Dermis blood vessel endothelial cell (primary cell): ENCODE measurements around the gene TNFSF4. TPM values are rescaled to one million over a fixed set of nuclear protein-coding genes. Genes with fewer than 3 reads are reported as not detected.

Experiments used
- DNase-seq: peaks from one replicate; pipeline ENCODE4 v3.0.0; 2010
- total RNA-seq: library from RNA; depleted of rRNA; stranded (reverse); fragments of >200 nt; gene quantifications from 2 replicates; pipeline ENCODE4 v1.2.3, GENCODE V29; 2014

The TNFSF4 gene
- total RNA-seq, 1 donor from 2014 or later, result 2.7 TPM

DNA sequence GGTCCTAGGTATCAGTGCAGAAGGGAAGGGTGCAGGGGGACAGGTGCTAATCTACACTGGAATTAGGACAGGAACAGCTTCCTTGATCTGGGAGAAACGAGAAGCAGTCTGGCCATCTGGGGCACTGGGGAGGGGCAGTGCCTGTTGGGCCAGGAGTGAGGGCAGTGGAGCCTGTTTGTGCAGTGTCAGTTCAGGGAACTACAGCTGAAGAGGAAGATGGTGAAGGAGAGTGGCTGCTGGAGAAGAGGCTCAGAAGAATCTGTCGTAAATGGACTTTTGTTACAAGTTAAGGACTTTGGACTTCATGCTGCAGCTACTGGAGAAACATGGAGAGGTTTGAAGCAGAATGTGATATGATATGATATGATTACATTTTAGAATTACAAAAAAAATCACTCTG lies 3.2 kb upstream of the TNFSF4 start:
- DNase-seq, result no peak

DNA sequence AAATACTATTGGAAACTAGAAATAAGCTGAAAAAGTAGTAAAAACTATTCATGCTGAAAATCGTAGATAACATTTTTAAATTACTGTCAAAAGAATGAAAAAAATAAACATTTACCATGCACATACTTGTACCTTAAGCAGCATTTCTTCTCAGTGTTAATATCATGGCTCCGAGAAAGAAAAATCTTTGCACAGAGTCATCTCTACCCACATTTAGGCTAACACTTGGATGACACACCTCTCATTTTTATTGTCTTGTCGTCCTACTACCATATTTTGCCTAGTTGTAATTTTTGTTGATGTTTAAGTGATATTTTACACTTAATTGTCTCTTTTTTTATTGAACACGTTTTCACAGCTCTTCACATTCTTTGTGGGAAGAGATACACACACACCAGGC lies 1.7 kb upstream of the TNFSF4 start:
- no peak for DNase-seq

DNA sequence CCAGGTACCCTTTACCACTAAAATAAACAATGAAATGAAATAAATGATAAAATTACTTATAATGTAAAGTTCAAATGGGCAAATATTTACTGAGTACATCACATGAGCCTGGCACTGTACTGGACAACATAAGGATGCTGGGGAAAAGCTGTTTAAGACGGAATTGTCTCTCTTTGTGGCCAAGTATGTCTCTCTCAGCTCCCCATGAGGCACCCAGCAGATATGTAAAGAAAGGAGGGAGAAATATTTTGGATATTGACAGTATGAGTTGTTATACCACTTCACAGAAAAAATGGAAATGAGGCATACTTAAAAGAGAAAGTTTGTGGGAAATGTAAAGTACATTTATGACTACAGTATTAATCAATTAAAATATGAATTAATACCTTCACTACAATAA lies 1.0 kb upstream of the TNFSF4 start:
- no peak for DNase-seq

DNA sequence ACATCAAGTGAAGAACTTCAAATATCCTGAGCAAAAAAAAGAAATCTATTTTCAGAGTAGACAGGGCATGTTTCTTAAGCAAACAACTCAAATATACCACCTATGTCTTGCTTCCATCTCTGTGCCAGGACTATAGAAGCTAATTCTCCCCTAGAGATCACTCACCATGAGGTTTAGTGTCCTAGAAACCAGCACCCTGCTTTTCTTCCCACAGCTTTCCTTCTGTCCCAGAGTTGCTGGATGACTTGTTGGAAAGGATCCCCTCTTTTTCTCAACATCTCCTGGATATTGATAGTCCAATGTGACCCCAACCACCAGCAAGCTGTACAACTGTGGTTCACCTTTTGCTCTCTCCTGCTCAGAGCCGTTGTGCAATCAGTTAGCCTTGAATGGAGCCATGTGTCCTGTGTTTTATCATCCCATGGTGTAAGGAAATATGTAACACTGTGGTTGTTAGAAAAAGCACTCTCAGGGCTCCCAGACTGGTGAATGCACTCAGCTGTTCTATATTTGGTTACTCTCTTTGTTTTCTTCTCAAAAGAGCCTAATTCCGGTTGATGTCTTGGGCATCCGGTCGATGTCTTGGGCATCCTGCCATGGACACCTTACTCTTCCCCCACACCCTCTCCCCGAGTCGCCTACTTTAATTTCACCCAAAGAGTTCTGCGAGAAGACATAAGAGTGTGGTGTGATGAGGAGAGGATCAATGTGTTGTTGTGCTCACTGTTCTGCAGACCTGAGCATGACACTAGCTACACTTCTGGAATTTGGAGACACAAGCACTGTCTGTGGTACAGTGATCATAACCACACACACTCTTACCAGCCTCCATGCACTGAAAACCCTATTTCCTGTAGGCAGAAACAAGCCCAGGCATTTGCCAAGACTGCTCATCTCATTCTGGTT lies 1.7 kb downstream of the TNFSF4 start:
- DNase-seq, result peak; percentile 14

DNA sequence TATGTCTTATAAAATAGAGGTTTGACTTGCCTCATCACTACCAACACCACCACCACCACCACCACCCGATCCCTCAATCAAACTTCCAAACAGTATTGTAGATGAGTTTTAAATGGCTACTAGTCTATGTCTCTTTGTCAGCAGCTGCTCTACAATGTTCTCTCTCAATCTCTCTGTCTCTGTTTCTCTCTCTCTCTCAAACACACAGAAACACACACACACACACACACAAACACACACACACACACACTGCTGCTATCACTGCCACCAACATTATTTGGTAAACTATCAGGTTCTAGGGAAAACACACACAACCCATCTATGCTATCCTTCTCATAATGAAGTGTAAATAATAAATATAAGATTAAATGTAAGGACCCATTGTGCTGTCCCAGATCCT lies 2.4 kb downstream of the TNFSF4 start:
- no peak for DNase-seq

DNA sequence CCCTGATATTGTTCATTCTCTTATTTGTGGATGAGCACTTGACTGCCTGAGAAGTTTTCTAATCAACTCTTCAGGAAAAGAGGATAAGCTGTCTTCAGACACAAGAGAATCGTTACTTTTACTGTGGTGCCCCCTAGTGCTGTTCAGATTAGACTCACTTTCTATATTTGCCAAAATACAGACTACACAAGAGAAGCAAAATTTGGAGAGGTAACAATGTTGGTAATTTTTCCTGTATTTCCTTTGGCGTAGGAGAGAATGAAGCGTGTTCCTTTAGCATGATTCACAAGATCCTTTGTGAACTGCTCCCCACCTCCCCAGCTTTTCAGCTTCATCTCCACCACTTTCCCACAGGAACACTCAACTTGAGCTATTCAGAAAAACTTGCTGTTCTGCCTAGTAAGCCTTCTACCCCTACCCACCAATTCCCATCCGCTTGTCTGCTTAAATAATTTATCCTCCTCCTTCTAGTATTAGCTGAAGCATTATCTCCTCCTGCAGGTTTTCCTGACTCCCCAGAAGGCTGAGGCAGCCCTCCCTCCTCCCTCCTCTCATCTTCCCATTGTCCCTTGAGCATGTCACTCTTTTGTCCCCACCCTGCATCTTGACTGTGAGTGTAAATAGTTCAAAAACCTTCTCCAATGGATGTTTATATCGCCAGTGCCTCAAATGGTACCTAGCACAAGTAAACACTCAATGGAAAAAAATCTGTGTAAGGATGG lies 4.5 kb downstream of the TNFSF4 start:
- peak; percentile 90 for DNase-seq

DNA sequence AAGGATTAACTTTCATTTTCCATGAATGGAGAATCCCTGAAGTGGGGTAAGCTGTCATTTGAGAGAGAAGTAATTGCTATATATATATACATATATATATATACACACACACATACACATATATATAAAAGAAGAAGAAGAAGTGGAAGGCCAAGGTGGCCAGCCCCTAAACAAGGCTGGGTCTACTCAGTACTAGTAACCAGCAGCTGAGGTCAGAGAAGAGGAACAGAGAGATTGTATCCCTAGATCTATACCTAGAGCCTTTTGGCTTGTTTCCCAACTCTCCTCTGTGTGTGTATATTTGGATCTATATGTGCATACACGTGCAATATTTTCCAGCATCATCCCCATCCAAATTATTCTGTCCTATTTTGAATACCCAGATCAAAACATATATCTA lies 5.2 kb downstream of the TNFSF4 start:
- peak; percentile 7 for DNase-seq

DNA sequence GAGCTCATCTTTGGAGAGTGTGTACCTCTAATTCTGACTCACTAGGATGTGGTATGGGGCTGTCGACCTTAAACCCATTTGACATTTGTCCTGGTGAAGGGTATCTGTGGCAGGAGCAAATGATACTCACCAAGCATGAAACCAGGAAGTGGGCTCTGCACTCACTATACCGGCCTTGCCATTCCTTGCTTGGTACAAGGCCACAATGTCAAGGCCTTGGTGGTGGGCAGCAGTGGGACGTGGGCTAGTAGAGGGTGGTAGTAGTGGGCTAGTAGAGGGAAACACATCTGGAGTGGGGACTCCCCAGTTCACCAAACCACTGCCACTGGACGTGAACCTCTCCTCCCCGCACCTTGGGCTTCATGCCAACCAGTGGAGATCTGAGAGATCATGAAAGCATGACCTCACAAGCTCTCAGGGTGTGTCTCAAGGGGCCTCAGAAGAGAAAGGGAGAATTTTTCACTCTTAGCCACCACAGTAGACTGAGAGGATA lies 11.5 kb downstream of the TNFSF4 start:
- no peak for DNase-seq

DNA sequence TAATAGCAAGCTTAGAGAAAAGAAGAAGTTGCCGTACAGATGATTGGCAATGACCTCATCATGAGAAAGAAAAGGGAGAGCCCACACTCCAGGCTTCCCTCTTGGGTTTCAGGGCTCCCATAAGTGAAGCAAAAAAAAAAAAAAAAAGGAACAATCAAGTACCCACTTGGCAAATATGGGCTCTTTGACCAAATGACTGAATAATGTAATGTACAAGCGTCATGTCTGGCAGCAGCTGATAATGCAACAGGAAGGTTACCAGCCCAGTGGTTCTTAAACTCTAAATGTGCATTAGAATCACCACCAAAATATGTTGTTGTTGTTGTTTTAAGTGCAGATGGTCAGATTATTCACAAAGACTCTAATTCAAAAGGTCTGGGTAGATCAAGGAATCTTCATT lies 13.5 kb downstream of the TNFSF4 start:
- peak; percentile 58 for DNase-seq

DNA sequence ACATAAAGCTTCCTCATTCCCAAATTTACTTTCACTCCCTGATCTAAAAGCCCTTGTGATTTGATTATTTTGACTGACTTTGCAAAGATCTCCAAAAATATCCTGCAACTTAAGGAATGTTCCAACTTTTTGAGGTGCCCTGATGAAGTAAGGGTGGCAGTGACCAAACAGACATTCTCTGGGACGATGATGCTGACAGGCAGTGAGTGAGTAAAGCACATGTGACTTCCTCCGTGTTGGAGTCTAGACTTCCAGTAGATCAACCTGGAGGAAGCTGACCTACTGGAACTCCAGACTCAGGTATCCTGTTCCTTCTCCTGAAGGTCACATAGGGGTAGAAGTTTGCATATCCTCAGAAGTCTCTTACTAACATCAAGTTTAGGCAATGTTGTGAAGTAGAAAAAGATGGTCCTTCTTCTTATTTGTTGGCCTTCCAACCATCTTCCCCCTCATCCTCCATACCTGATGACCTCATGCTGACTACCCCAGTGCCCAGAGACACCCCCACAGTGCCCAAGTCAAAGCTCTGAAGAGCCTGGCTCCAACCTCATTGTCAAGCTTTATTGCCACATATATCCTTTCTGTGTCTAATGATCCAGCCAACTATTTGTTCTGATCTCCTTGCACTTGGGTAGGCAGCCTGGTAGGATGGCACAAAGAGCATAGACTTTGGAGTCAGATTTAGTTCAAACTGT lies 16.0 kb downstream of the TNFSF4 start:
- peak; percentile 77 for DNase-seq

DNA sequence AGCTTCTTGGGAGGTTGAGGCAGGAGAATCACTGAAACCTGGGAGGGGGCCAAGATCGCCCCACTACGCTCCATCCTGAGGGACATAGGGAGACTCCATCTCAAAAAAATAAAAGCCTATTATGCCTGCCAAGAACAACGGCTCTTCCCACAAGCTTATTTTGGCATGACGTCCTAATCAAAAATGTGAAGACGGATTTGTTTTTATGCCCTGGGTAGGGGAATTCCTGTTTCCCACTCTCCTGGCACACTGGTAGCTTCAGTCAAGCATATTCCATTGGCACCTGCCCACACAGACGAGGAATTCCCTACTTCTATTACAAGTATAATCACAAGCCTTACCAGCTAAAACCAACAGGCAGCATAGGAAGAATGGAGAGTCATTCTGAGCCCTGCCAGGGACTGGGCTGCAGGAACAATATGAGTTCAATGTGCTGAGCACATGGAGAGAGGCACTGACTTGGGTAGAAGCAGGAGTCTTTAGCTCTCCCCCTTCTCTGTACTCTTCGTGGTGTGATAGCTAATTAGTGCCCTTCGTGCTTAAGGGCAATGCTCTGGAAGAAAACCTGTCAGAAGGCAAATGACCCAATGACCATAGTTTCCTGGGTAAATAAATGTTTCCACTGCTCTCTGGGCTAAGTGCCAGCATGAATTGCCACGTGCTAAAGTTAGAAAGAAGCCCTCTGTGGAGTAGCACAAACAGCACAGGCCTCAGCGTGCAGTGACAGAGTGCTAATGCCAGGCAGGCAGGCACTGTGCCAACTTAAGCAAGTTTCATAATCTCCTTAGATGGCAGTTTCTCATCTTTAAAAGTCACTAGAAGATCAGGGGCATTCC lies 16.8 kb downstream of the TNFSF4 start:
- peak; percentile 99 for DNase-seq

DNA sequence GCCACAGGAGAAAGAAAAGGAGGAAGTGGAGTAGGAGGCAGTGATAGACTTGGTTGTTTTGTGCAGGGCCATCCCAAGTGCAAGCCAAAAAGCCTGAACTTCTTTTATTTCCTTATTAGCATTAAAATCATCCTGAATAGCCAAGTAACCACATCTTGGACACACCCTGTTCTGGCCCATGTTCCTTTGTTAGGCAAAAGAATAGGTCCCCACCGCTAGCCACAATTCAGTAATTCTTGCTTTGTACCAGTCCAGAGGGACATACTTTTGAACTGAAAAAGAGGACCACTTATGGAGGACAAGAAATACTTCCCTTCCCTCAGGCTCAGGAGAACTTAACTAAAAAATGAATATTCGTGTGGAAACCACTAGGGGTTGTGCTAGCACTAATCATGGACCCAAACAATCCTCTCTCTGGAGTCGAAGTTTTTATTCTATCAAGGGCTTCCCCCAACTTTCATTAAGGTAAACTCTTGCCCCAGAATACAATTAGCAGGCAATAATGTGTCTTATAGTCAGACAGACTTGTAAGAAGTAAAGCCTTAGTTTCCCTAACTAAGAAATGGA lies 19.4 kb downstream of the TNFSF4 start:
- no peak for DNase-seq

DNA sequence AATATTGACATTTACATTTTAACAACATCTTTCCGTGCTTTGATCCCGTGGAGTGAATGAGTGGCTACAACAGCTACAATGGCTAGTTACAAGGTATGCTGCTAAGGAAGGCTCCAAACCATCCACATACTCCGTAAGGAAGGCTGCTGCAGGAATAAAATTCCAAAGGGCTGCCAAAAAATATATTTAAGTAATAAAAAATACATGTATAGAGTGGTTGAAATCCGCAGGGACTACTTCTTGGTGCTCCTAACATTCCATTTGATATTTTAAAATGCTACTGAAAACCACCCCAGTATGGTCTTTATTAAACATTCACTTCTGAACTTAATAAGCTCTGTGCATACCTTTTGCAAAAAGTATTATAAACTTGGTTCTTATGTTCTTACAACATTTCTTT lies 25.3 kb downstream of the TNFSF4 start:
- no peak for DNase-seq

DNA sequence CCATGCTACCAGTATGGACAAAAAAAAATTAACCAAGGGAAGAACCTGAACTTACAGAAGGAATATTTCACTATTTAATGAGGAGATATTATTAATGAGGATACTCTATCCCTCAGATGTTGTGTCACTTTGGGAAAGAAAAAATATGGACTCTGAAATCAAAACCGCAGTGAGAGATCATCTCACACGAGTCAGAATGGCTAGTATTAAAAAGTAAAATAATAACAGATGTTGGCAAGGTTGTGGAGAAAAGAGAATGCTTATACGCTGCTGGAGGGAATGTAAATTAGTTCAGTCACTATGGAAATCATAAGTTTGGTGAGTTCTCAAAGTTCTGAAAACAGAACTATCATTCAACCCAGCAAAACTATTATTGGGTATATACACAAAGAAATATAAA lies 30.9 kb downstream of the TNFSF4 start:
- DNase-seq, result no peak

DNA sequence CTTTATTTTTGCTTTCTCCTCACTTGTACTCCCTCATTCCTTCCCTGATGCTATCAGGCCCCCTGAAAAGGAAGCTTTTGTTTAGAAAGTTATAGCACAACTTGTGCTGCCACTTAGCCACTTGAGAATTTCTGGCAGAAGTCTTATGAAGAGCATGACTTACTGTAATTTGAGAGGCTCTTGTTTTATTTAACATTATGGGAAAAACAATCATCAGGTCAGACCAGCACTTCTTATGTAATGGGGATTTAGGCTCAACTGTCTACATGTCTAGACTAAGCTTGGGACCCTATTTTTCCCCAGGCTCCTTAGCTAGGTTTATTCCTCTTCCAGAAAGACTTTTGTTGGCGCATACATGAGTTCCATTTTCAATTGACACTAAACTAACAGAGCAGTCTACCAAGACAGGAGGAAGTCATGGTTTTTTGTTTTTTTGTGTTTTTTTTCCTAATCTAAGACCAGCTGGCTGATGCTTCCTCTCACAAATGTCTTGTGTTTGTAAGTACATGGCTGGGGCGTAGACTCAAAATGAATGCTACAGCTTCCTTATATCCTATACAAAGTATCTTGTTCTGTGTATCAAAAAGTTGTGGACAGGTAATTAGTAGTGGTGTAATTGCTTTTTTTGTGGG lies 31.5 kb downstream of the TNFSF4 start:
- DNase-seq, result peak; percentile 25

DNA sequence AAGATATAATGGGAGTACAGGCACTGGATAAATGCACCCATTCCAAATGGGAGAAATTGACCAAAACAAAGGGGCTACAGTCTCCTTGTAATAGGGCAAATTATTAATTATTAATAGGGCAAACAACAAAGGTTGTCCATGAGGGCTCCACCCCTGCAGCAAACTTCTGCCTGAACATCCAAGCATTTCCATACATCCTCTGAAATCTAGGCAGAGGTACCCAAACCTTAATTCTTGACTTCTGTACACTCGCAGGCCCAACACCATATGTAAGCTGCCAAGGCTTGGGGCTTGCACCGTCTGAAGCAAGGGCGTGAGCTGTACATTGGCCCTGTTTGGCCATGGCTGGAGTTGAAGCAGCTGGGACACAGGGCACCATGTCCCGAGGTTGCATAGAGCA lies 33.7 kb downstream of the TNFSF4 start:
- no peak for DNase-seq

DNA sequence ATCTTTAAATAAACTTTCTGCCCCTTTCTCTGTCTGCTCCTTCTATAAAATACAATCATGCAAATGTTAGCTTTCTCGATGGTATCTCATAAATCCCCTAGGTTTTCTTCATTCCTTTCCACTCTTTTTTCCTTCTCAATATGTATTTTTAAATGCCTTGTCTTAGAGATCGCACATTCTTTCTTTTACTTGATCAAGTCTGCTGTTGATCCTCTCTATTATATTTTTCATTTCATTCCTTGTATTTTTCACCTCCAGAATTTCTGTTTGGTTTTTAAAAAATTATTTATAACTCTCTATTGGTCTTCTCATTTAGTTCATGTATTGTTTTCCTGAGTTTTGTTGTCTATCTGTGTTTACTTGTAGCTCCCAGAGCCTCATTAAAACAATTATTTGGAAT lies 36.0 kb downstream of the TNFSF4 start:
- DNase-seq, result no peak

DNA sequence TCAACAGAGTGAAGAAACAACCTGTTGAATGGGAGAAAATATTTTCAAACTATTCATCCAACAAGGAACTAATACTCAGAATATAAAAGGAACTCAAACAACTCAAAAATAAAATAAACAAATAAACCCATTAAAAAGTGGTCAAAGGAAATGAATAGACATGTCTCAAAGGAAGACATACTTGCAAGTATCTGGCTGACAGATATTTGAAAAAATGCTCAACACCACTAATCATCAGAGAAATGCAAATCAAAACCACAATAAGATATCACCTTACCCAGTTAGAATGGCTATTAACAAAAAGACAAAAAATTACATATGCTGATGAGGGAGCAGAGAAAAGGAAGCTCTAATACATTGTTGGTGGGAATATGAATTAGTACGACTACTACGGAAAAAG lies 38.2 kb downstream of the TNFSF4 start:
- no peak for DNase-seq

DNA sequence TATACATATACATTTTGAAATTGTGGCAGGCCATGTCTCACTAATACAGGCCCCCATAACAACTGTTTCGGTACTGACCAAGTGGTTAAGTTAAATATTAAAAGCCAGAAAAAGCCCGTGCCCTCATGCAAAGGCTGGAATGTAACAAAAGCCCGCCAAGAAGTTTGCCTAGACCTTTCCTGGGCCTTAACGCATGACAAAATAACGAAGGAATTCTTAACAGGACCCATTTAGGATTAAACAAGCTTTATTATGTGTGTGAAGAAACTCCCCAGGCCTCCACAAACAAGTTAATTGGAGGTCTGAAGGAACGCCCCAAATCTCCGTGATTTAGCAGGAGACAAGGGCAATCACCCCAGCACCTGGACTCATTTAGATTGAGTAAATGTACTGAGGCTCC lies 42.4 kb downstream of the TNFSF4 start:
- no peak for DNase-seq

DNA sequence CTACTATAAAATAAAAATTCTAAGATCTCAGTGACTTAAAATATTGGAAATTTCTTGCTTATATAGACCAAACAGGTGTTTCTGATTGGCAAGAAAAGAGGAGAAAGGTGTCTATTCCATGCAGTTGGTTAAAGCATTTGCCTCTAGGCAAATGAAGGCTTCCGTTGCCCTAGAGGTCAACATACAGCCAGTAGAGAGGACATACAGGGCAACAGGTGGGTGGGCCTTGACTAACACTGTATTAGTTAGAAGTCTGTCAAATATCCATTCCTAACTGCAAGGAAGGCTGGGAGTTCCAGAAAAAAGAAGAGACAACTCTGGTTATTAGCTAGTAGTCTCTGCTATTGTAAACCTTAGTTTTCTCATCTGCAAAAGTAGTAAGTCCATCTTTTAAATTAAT lies 43.0 kb downstream of the TNFSF4 start:
- DNase-seq, result no peak

DNA sequence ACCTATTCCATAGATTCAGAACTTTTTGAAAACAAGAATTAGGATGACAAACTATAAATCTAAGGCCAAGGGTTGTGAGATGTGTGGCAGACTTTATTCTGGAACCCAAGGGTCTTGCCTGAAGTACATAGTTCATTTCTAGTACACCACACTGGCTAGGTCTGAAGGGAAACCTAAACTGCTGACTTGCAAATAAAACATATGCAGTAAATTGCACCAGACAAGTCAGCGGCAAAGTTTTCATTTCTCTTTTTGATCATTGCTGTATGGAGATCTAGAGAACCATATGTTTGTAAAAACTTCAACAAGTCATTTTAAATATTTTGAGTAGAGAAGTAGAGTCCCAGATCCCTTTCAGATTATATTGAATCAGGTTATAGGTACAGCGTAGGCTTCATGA lies 43.9 kb downstream of the TNFSF4 start:
- no peak for DNase-seq

DNA sequence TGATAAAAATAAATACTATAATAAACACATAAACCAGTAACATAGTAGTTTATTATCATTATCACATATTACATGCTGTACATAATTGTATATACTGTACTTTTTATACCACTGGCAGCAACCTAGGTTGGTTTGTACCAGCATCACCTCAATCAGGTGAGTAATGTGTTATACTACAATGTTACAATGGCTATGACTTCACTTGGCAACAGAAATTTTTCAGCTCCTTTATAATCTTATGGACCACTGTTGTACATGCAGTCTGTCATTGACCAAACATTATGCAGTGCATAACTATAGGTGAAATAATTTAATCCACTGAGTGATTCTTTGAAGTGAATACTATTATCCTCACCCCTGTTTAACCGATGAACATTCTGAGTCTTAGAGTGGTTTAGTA lies 44.5 kb downstream of the TNFSF4 start:
- no peak for DNase-seq
